Mesenteric fat pad (tissue), 1 donor: ENCODE results near the gene S100A1. TPM values are rescaled to one million over a fixed set of nuclear protein-coding genes. Genes with fewer than 3 reads are reported as not detected.

ENCODE experiments used
- DNase-seq: peaks from one replicate; pipeline ENCODE4 v3.0.0-alpha.2; 2020; ENCODE audit warnings: low spot score
- total RNA-seq: library from RNA; stranded (reverse); fragmentation: NEBNext Ultra II Directional; extraction: Animal tissue kit (Norgen Biotek cat#: 25700); gene quantifications from one replicate; pipeline ENCODE4 v1.2.1, GENCODE V29; 2021
- donor health status: DM: yes; HTN: yes; CAD: no.

Gene S100A1
- total RNA-seq, 1 donor from 2014 or later, result 12.6 TPM

DNA sequence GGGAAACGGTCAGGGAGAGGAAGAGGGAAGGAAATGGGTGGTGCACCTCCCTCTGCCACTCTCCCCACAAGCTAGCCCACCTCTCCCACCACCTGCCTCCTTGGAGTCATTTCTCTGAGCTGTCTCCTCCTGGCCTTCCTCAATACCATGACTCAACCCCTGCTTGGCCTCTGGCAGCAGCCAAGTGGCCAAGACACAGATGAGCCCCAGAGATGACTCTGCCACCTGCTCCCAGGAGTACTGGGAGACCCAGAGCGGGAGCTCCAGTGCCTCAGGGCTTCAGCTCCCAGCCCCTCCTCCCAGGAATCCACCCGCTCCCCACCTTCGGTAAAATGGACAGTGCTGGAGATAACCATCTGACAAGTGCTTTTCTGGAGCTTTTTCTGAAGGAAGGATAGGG lies 17.9 kb upstream of the S100A1 start:
- no peak for DNase-seq

GRCh38 chr1:153610811-153611301 lies 17.4 kb upstream of the S100A1 start:
- no peak for DNase-seq

DNA sequence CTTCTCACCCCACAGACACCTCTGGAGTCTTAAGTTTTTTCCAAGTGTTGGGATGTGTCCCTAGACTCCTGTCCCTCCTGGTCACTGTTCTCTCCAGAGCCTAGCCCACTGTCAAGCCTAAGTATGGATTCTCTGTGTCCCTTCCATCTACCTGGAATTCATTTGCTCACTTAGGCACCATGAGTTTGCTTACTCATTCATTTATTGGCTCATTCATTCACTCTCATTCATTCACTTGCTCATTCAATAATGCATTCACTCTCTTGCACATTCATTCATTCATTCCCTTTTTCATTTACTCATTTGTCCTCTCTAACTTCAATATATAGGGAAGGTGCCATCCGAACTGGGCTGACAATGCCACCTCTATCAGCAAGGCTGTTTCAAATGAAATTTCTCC lies 16.9 kb upstream of the S100A1 start:
- no peak for DNase-seq

DNA sequence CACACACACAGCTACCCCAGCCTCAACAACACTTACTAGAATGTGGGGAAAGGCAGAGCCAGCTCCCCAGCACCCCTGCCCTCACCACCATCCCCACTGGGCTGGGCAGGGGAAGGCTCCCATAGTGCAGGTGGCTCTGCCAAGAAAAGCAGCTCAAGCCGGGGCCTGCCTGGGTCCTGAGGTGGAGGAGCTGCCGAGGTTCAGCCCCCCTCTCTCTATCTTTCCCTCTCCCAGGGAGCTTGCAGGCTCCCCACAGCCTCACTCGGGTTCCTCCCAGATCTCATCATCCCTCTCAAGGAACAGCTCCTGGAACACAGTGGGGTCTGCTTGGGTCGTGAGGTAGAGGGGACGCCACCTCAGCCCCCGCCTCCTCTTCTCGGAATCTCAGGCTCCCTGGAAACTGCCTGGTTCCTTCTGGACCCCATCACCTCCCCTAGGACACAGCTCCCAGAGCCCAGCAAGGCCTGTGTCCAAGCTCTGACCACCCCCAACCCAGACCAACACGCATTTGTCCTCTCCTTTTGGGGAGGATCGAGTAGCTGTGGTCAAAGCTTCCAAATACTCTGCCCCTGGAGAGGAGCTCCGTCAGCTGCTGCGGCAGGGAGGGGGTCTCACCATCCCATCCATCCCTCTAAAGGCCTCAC lies 16.0 kb upstream of the S100A1 start:
- DNase-seq, result no peak

GRCh38 chr1:153612755-153613331 lies 15.4 kb upstream of the S100A1 start, which contains the start of gene S100A16:
Gene S100A16 (minus strand): TSS chr1:153613137. CDS start chr1:153608151, 4,986 bp downstream.
- DNase-seq, result no peak

DNA sequence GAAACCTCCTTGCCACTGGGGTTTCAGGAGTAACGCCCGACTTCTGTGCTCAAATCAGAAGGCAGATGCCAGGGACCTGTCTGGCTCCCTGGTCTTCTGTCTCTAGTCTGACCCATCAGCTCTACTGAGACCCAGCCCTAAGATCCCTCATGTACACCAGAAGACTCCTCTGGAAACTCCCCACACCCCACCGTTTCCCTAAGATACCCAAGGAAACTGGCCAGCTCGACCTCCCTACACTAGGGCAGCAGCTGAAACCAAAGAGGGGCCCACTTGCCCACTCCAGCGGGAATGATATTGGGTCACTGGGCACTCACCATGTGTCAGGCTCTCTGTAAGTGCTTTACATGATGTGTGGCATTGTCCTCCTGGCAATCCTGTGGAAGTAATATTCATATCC lies 14.8 kb upstream of the S100A1 start:
- DNase-seq, result no peak

- DNase-seq, result no peak
These were observed 13.9 kb upstream of the S100A1 start for GRCh38 chr1:153614189-153614900.

DNA sequence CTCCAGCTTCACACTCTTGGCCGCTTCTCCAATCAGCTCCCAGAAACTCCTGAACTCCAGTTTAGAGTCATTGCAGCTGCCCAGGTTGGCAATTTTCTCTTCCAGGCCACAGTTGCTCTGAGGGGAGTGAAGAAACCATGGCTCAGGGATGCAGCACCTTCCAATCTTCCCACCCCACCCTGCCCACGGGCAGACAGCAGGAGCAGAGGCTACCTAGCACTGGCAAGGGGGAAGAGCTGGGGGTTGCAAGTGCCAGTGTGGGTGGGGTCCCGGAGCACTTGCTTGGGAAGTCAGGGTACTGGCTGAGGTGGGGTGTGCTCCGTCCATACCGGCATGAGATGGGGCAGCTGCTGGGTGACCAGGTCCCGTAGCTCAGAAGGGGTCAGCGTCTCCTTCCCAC lies 13.3 kb upstream of the S100A1 start:
- DNase-seq, result no peak

- DNase-seq, result no peak
These were observed 12.8 kb upstream of the S100A1 start for GRCh38 chr1:153615406-153615805.

DNA sequence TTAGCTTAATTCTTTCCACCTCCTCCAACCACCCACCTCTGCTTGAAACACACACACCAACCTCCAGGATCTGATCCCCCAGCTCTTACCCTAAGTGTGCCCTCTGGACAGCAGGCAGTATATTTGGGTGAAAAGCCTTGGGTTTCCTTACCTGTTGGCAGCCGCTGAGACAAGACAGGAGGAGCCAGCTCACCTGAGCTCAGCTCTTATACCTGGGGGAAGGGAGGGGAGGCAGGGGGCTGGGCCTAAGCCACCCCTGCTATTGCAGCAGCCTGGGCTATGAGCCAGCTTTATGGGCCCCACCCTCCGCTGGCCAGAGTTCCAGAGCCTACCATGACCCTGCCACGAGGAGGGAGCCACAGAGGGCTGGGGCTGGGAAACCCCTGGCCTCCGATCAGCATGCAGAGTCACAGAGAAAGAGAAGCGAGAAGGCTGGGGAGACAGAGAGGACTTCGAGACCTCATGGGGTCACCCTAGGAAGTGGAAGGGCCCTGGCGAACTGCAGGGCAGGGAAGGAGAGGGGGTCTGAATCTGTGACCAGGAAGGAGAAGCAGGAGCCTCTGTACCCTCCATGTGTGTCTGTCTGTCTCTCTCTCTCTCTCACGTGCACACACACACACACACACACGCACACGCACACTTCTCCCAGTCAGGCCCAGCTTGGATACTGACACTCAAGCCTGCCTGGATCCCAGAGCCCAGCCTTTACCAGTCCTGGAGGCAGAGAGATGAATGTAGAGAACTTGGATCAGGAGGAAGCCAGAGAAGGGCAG lies 11.9 kb upstream of the S100A1 start, which contains the start of gene S100A14:
Gene S100A14 (minus strand): TSS at position 182 of the 773 bp plus-strand sequence. CDS start 467 bp downstream, outside the sequence.
- no peak for DNase-seq

- no peak for DNase-seq
These were observed 11.3 kb upstream of the S100A1 start for GRCh38 chr1:153616917-153617311.

DNA sequence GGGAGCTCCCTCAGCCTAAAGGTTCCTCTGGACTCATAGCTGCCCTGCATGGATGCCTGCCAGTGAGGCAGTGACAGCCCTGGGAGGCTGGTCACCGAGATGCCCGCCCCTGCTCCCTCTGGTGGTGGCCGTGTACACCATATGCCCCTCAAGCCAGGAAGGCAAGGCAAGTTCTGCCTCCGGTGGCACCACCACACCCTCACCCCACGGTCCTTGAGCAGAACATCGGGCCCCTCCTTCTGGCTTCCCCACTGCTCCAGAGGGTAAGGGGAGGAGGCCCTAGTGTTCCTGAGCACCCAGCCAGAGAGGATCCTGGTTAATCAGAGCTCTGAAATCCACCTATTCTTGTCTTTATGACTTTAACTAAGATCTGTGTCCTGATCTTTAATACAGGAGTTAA lies 10.6 kb upstream of the S100A1 start:
- DNase-seq, result no peak

GRCh38 chr1:153619171-153619570 lies 9.1 kb upstream of the S100A1 start:
- DNase-seq, result no peak

DNA sequence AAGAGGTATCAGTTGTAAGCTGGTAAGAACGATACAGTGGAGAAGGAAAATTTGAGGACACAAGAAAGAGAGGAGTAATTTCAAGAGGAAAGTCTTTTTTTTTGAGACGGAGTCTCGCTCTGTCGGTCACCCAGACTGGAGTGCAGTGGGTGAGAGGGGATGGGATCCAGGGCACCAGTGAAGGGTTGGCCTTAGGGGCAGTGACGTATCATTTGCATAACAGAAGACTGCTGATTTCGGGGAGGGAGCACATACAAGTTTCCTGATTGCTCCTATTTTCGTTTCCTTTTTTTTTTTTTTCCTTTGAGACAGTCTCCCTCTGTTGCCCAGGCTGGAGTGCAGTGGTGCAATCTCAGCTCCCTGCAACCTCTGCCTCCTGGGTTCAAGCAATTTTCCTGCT lies 5.1 kb upstream of the S100A1 start:
- peak; percentile 16 for DNase-seq

DNA sequence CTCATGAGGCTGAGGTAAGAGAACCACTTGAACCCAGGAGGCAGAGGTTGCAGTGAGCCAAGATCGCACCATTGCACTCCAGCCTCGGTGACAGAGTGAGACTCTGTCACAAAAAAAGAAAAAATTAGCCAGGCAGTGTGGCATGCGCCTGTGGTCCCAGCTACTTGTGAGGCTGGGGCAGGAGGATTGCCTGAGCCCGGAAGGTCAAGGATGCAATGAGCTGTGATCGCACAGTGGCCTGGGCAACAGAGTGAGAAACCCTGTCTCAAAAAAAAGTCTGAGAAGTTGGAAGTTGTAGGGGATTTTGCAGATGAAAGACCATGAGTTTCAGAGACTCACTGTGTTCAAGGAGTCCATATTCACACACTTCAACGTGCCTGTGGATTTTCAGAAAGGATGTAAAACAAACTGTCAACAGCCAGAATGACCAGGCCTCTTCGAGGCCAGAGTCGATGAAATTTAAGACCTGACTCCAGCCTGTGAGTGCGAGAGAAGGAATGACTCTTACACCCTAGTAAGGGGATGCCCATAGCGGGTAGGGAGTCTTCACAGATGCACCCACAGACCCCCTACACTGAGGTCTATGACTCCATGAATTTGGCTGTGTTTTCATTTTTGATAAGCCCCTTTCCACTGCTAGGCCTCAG lies 3.1 kb upstream of the S100A1 start:
- DNase-seq, result peak; percentile 69

DNA sequence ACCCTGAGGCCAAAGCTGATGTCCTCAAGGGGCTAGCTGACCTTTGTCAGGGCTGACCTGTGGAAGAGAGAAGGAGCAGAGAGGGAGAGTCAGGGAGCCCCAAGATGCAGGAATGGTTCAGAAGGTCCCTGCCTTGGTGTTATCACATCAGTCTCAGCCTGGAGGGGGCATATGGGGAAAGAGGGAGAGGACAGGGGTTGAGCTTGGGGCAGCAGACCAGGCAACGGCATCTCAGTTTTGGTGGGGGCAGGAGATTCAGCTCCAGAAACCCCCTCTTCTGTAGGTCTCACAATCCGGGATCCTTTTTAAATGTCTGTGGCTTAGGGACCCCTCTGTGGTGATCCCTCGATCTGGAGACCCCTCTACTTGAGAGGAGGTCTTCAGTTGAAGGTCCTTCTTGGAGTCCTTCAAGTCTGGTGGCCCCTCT lies 1.7 kb upstream of the S100A1 start:
- peak; percentile 20 for DNase-seq

DNA sequence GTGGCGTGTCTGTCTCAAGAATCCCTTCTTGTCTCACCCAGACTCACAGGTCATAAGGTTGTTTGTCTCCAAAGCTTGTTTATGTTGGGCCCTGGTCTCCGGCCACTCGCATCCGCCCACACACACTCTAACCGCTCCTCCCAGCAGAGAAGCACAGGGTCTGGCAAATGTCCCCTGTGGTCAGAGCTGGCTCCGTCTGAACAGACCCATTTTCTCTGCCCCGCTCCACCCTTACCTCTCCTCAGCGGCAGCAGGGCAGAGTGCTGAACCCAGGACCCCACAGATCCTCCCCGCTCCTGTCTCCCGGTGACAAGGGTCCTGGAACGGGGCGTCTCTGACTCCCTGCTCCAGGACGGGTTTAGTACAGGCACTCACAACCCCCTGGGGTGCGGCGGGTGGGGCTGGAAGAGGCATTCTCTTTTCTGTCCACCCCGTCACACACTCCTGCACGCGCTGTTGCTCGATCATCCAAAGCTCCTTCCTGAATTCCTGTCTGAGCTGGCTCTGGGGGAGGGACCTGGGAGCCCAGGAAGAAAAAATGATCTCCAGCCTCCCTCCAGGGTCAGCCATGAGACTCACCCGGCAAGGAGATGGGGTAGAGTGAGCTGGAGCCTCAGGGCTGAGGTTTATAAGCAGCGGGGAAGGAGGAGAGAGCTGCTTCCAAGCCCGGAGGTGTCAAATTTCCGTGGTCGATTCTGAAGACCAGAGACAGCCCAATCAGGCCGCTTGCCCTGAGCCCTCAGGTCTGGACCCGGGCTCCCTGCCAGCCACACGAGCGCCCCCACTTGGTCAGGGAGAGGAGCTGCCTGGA lies 1.1 kb upstream of the S100A1 start, which contains the start of gene S100A13:
Gene S100A13 (minus strand): TSS at position 602 of the 811 bp plus-strand sequence. CDS start 1,033 bp downstream, outside the sequence.
- peak; percentile 93 for DNase-seq

DNA sequence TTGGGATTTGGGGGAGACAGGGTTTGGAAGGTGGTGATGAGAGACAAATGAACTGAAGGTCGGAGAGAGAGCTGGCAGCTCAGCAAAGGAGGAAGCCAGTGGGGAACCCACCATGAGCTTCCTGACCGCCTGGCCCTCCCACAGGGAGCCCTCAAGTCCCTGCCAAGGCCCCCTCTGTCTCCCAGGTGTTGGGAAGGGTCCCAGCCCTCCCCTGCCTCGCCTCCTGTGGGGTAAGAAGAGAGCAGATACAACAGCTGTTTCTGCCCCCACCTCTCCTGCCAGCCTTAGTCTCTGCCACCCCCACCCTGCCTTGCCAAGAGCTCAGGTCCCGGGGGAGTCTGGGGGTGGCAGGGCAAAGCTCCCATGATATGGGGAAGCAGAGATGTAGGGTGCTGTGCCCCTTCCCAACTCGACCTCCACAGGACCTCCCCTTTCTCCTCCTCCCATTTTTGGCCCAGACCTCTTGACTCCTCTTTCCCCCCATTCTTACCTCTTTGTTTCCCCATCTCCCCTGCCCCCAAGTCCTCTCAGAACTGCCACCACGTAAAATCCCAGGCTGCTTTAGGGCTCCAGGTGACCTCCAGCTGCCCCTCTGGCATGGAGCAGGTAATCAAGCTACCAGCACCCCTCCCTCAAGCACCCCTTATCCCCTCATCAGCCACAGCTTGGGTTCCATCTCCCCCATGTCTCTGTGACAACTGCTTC lies 556 bp downstream of the S100A1 start:
- DNase-seq, result peak; percentile 74

- DNase-seq, result no peak
These were observed 1.1 kb downstream of the S100A1 start for GRCh38 chr1:153629343-153629665.
